Measurements from ENCODE around the gene ZBED4.

DNA sequence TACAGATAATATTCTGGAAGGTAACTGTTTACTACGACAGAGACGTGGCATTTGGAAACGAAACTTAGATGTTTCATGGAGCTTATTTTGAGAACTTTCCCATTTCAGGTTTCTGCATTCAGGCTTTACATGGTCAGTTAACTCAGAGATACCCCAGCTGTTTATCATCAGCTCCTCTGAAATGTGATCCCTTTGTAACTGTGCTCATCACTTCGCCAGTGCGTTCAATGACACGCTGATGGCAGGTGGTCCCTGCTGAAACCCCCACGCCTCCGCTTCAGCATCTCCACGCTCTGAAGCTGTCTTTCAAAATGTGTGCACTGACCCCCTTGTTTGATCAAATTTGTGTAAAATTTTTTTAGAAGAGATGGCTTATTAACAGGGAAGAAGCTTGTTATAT, 34.1 kb downstream of the ZBED4 start:
- TF ChIP-seq, protein P1, sequence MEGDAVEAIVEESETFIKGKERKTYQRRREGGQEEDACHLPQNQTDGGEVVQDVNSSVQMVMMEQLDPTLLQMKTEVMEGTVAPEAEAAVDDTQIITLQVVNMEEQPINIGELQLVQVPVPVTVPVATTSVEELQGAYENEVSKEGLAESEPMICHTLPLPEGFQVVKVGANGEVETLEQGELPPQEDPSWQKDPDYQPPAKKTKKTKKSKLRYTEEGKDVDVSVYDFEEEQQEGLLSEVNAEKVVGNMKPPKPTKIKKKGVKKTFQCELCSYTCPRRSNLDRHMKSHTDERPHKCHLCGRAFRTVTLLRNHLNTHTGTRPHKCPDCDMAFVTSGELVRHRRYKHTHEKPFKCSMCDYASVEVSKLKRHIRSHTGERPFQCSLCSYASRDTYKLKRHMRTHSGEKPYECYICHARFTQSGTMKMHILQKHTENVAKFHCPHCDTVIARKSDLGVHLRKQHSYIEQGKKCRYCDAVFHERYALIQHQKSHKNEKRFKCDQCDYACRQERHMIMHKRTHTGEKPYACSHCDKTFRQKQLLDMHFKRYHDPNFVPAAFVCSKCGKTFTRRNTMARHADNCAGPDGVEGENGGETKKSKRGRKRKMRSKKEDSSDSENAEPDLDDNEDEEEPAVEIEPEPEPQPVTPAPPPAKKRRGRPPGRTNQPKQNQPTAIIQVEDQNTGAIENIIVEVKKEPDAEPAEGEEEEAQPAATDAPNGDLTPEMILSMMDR (IDR thresholded peaks at IDR 0.05): no peak
- TF ChIP-seq POLR2A (IDR thresholded peaks at IDR 0.05): no peak

All from right lobe of liver (tissue), 4 donors.